Muscle of leg (tissue), 11 donors: Measurements from ENCODE around the gene ARMC9. TPM values are rescaled to one million over a fixed set of nuclear protein-coding genes. Genes with fewer than 3 reads are reported as not detected.

Source experiments
- DNase-seq: peaks from one replicate; pipeline ENCODE4 v3.0.0; 2013
- H3K27ac ChIP-seq: one replicate; pipeline ENCODE4 v1.5.1; 2013; ENCODE audit warnings: mild to moderate bottlenecking, low read length, control low read depth
- H3K27me3 ChIP-seq: one replicate; pipeline ENCODE4 v1.6.1; 2013; ENCODE audit warnings: low read length; ENCODE audit not compliant: control insufficient read depth, insufficient read depth
- H3K36me3 ChIP-seq: one replicate; pipeline ENCODE4 v1.6.1; 2013; ENCODE audit warnings: low read length; ENCODE audit not compliant: control insufficient read depth, insufficient read depth
- H3K4me1 ChIP-seq: one replicate; pipeline ENCODE4 v1.6.1; 2013; ENCODE audit warnings: low read length; ENCODE audit not compliant: control insufficient read depth, insufficient read depth
- H3K4me3 ChIP-seq: one replicate; pipeline ENCODE4 v1.5.1; 2013; ENCODE audit warnings: low read length, control low read depth
- H3K9me3 ChIP-seq: replicated peaks from 2 replicates; pipeline ENCODE4 v1.6.1; 2013; ENCODE audit warnings: low read depth, low read length; ENCODE audit not compliant: control insufficient read depth
- WGBS: methylation state at CpG from one replicate; pipeline ENCODE4 v1.1.5; 2013; ENCODE audit warnings: missing lambda C conversion rate; ENCODE audit not compliant: insufficient coverage; 5-methylcytosine and 5-hydroxymethylcytosine counted together
- polyA plus RNA-seq, 8 donors: library from polyadenylated mRNA; unstranded; fragments of 120-200 nt; gene quantifications; one replicate each; pipeline versions ENCODE4 v1.2.1 to v1.2.3, GENCODE V29; 2013; ENCODE audit warnings: inconsistent platforms in 1 of 8, low replicate concordance in 1 of 8; ENCODE audit not compliant: insufficient read length in 8 of 8, insufficient read depth in 1 of 8
- total RNA-seq: library from RNA; stranded (reverse); fragments of 120-200 nt; gene quantifications from one replicate; pipeline ENCODE4 v1.2.4, GENCODE V29; 2013

The ARMC9 gene
- total and polyA plus RNA-seq, 9 donors = 3.6 to 9.4 (median 5.3) TPM

GRCh38 chr2:231306791-231307393 lies 108.5 kb downstream of the ARMC9 start:
- H3K4me3 ChIP-seq = no peak overlapping the region
- no peaks in the 10 kb centered on the region for H3K9me3 ChIP-seq
- no peak overlapping the region for H3K27ac ChIP-seq
- no peaks in the 10 kb centered on the region for H3K27me3 ChIP-seq
- WGBS = 78% methylated on average over 5 of the region's 6 CpGs
- DNase-seq = no peak
- no peaks in the 10 kb centered on the region for H3K4me1 ChIP-seq
- no peaks in the 10 kb centered on the region for H3K36me3 ChIP-seq

- Histone ChIP-seq H3K27ac (no peak overlapping the region), H3K27me3 (no peaks in the 10 kb centered on the region), H3K9me3 (no peaks in the 10 kb centered on the region), H3K36me3 (no peaks in the 10 kb centered on the region), H3K4me3 (no peak overlapping the region), H3K4me1 (no peaks in the 10 kb centered on the region)
- WGBS = 94% methylated on average over 5 of the region's 6 CpGs
- DNase-seq = no peak
These were observed 109.8 kb downstream of the ARMC9 start for GRCh38 chr2:231308219-231308618.

- 88% methylated on average over 7 of the region's 16 CpGs for WGBS
- no peaks in the 10 kb centered on the region for H3K4me1 ChIP-seq
- no peaks in the 10 kb centered on the region for H3K9me3 ChIP-seq
- H3K4me3 ChIP-seq = no peak overlapping the region
- H3K27me3 ChIP-seq = no peaks in the 10 kb centered on the region
- DNase-seq = peak; percentile 32
- H3K36me3 ChIP-seq = no peaks in the 10 kb centered on the region
- no peak overlapping the region for H3K27ac ChIP-seq
These were observed 110.4 kb downstream of the ARMC9 start for GRCh38 chr2:231308631-231309428.

GRCh38 chr2:231312066-231312465 lies 113.6 kb downstream of the ARMC9 start:
- no peak overlapping the region for H3K4me3 ChIP-seq
- no peak overlapping the region for H3K27ac ChIP-seq
- WGBS = 81% methylated on average over 5 of the region's 5 CpGs
- DNase-seq = no peak
- peaks cover 2% of the 10 kb centered on the region for H3K9me3 ChIP-seq
- H3K4me1 ChIP-seq = no peaks in the 10 kb centered on the region
- no peaks in the 10 kb centered on the region for H3K36me3 ChIP-seq
- no peaks in the 10 kb centered on the region for H3K27me3 ChIP-seq

GRCh38 chr2:231315896-231316295 lies 117.5 kb downstream of the ARMC9 start:
- Histone ChIP-seq H3K27me3 (no peaks in the 10 kb centered on the region), H3K4me1 (no peaks in the 10 kb centered on the region), H3K36me3 (peaks cover 5% of the 10 kb centered on the region), H3K27ac (no peak overlapping the region), H3K4me3 (no peak overlapping the region), H3K9me3 (peaks cover 7% of the 10 kb centered on the region)
- no CpG with 5 or more reads among the region's 3 CpGs for WGBS
- peak; percentile 58 for DNase-seq

- H3K27ac ChIP-seq = no peak overlapping the region
- H3K9me3 ChIP-seq = peaks cover 7% of the 10 kb centered on the region
- peaks cover 5% of the 10 kb centered on the region for H3K36me3 ChIP-seq
- H3K4me3 ChIP-seq = no peak overlapping the region
- DNase-seq = no peak
- no peaks in the 10 kb centered on the region for H3K27me3 ChIP-seq
- H3K4me1 ChIP-seq = no peaks in the 10 kb centered on the region
- WGBS = no CpG with 5 or more reads among the region's 2 CpGs
These were observed 119.1 kb downstream of the ARMC9 start for GRCh38 chr2:231317579-231317978.

GRCh38 chr2:231318436-231318835 lies 120.0 kb downstream of the ARMC9 start:
- no peak for DNase-seq
- Histone ChIP-seq H3K9me3 (peaks cover 7% of the 10 kb centered on the region), H3K27ac (no peak overlapping the region), H3K4me3 (no peak overlapping the region), H3K4me1 (no peaks in the 10 kb centered on the region), H3K27me3 (no peaks in the 10 kb centered on the region), H3K36me3 (peaks cover 5% of the 10 kb centered on the region)
- WGBS = 67% methylated on average over 1 of the region's 4 CpGs

- Histone ChIP-seq H3K36me3 (peaks cover 5% of the 10 kb centered on the region), H3K27ac (no peak overlapping the region), H3K4me1 (no peaks in the 10 kb centered on the region)
These were observed 120.5 kb downstream of the ARMC9 start for GRCh38 chr2:231318954-231319353.

GRCh38 chr2:231319867-231320266 lies 121.4 kb downstream of the ARMC9 start:
- DNase-seq = no peak
- WGBS = no CpG with 5 or more reads among the region's 1 CpG
- Histone ChIP-seq H3K27me3 (no peaks in the 10 kb centered on the region), H3K4me1 (no peaks in the 10 kb centered on the region), H3K4me3 (no peak overlapping the region), H3K27ac (no peak overlapping the region), H3K9me3 (peaks cover 7% of the 10 kb centered on the region), H3K36me3 (peaks cover 5% of the 10 kb centered on the region)

More at GRCh38 chr2:231318954-231319353, 120.5 kb downstream of the ARMC9 start:
- Histone ChIP-seq H3K9me3 (peaks cover 7% of the 10 kb centered on the region), H3K27me3 (no peaks in the 10 kb centered on the region), H3K4me3 (no peak overlapping the region)
- DNase-seq = no peak
- 83% methylated on average over 2 of the region's 2 CpGs for WGBS

GRCh38 chr2:231321021-231321420 lies 122.6 kb downstream of the ARMC9 start:
- DNase-seq = peak; percentile 37
- Histone ChIP-seq H3K27me3 (no peaks in the 10 kb centered on the region), H3K9me3 (peaks cover 7% of the 10 kb centered on the region), H3K27ac (peak overlapping the region; percentile 51), H3K4me1 (no peaks in the 10 kb centered on the region), H3K36me3 (peaks cover 5% of the 10 kb centered on the region), H3K4me3 (no peak overlapping the region)
- 74% methylated on average over 7 of the region's 7 CpGs for WGBS
